Measurements from ENCODE around the gene AURKB. TPM values are rescaled to one million over a fixed set of nuclear protein-coding genes. Genes with fewer than 3 reads are reported as not detected.
A peak's percentile ranks its signal among the peaks of the same experiment; 100 is the strongest.
"Not testable (repeated sequence)": the region's sequence is repeated elsewhere in the genome, so short reads cannot be mapped to it uniquely, and the experiment has no call there.

AURKB gene
- total RNA-seq, 4 donors from 2014 or later, result 11.2 to 43.7 (median 20.3) TPM

GRCh38 chr17:8173056-8173870, 37.1 kb downstream of the AURKB start:
- peak overlapping the region; percentile 27 to 57 (median 46) for H3K4me3 ChIP-seq
- H3K36me3 ChIP-seq, result no peaks in the 10 kb centered on the region
- H3K27me3 ChIP-seq, result no peaks in the 10 kb centered on the region
- H3K4me1 ChIP-seq, result peaks cover 21 to 44% (median 32%) of the 10 kb centered on the region in 3 donors
- H3K9me3 ChIP-seq, result no peaks in the 10 kb centered on the region
- peak overlapping the region; percentile 81 to 96 (median 90) for H3K27ac ChIP-seq
- intact Hi-C loops (cut with DNase I), result no loop called here
- TF ChIP-seq POLR2A (IDR thresholded peaks at IDR 0.05) (peak; percentile 96 to 100 (median 99)), CTCF (IDR thresholded peaks at IDR 0.05) (peak in 3 of 6 experiments; percentile 13 to 26 (median 19))
- 0% methylated on average over 23 of the region's 23 CpGs for WGBS, 2 donors
- DNase-seq, result no peak

DNA sequence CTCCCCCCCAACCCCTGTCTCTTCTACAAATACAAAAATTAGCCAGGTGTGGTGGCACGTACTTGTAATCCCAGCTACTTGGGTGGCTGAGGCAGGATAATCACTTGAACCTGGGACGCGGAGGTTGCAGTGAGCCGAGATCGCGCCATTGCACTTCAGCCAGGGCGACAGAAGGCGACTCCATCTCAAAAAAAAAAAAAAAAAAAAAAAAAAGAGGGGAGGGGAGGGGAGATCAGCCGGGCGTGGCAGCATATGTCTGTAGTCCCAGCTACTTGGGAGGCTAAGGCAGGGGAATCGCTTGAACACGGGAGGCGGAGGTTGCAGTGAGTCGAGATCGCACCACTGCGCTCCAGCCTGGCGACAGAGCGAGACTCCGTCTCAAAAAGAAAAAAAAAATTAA, 40.2 kb downstream of the AURKB start:
- H3K36me3 ChIP-seq; intact Hi-C loops (cut with DNase I); H3K9me3 ChIP-seq; H3K4me3 ChIP-seq; DNase-seq; H3K27me3 ChIP-seq; H3K27ac ChIP-seq: not testable (repeated sequence)
- peaks cover 18 to 39% (median 23%) of the 10 kb centered on the region in 3 donors for H3K4me1 ChIP-seq
- WGBS, 2 donors, result 90 to 92% methylated on average over 12 to 18 of the region's 19 CpGs

DNA sequence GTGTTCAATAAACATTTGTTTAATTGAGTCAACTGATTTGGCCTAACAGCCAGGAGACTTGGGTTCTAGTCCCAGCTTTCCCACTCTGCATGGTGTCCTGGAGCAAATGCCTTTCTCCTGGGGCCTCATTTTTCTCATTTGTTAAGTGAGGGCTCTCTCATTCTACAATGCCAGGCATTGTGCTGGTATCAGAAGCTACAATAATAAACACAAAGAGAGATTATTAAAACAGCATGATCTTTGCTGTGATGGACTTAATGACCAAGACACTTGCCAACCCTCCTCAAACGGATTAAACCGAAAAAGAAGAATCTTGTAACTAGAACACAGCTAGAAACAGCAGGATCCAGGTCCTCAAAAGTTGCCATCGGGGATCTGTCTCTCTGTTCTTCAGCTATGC, 42.8 kb downstream of the AURKB start:
- H3K4me3 ChIP-seq, result no peak overlapping the region
- no peak for DNase-seq
- no peaks in the 10 kb centered on the region for H3K9me3 ChIP-seq
- no peaks in the 10 kb centered on the region for H3K36me3 ChIP-seq
- intact Hi-C loops (cut with DNase I), result no loop called here
- H3K27ac ChIP-seq, result no peak overlapping the region
- TF ChIP-seq POLR2A (IDR thresholded peaks at IDR 0.05), result no peak
- no peak for TF ChIP-seq CTCF (IDR thresholded peaks at IDR 0.05)
- no peaks in the 10 kb centered on the region for H3K27me3 ChIP-seq
- H3K4me1 ChIP-seq, result peaks cover 23 to 38% (median 28%) of the 10 kb centered on the region in 3 donors
- 73 to 86% methylated on average over 3 of the region's 3 CpGs for WGBS, 2 donors

GRCh38 chr17:8166731-8167130, 43.6 kb downstream of the AURKB start:
- peak overlapping the region; percentile 3 to 69 (median 43) for H3K27ac ChIP-seq

GRCh38 chr17:8164815-8165131, 45.6 kb downstream of the AURKB start:
- no peaks in the 10 kb centered on the region for H3K9me3 ChIP-seq
- peak overlapping the region; percentile 97 to 100 (median 99) for H3K27ac ChIP-seq
- WGBS, 2 donors, result 70 to 74% methylated on average over 2 to 5 of the region's 6 CpGs
- no peaks in the 10 kb centered on the region for H3K27me3 ChIP-seq
- no peak for TF ChIP-seq POLR2A (IDR thresholded peaks at IDR 0.05)
- no peak for TF ChIP-seq CTCF (IDR thresholded peaks at IDR 0.05)
- no peak overlapping the region for H3K4me3 ChIP-seq
- DNase-seq, result no peak
- intact Hi-C loops (cut with DNase I), result no loop called here
- peaks cover 0 to 19% (median 7%) of the 10 kb centered on the region in 3 donors for H3K36me3 ChIP-seq
- peaks cover 39 to 59% (median 47%) of the 10 kb centered on the region in 3 donors for H3K4me1 ChIP-seq

More at GRCh38 chr17:8166731-8167130, 43.6 kb downstream of the AURKB start:
- Histone ChIP-seq H3K27me3 (no peaks in the 10 kb centered on the region), H3K4me1 (peaks cover 26 to 39% (median 33%) of the 10 kb centered on the region in 3 donors), H3K4me3 (no peak overlapping the region), H3K9me3 (no peaks in the 10 kb centered on the region), H3K36me3 (no peaks in the 10 kb centered on the region)
- DNase-seq, result no peak
- TF ChIP-seq CTCF (IDR thresholded peaks at IDR 0.05) (no peak), POLR2A (IDR thresholded peaks at IDR 0.05) (no peak)
- WGBS, 2 donors, result 57 to 58% methylated on average over 5 to 6 of the region's 6 CpGs
- intact Hi-C loops (cut with DNase I), result no loop called here
